Measurements from ENCODE around the gene RSPO3.

Gene RSPO3

DNA sequence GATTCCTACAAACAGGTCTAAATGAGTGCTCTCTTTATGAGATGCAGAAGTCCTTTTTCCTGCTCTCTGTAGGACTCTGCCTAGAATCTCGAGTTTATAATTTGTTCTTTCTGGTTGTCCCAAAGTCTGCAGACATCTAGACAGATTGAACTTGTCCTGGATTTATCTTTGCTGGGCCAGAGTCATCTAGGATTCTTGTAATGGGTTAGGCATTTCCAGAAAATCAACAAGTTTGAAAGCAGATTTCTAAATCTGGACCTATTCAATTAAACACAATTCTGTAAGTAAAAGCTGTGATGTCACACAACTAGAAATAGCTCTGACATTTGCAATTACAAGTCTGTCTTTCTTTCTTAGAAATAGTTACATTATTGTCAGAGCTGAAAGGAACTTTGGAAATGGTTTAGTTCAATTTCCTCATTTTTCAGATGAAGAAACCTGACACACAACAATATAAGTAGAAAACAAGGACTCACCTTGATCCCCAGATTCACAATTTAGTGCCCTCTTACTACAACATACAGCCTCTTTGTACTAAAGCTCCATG is 4.2 kb upstream of the RSPO3 start:
- DNase-seq = no peak

DNA sequence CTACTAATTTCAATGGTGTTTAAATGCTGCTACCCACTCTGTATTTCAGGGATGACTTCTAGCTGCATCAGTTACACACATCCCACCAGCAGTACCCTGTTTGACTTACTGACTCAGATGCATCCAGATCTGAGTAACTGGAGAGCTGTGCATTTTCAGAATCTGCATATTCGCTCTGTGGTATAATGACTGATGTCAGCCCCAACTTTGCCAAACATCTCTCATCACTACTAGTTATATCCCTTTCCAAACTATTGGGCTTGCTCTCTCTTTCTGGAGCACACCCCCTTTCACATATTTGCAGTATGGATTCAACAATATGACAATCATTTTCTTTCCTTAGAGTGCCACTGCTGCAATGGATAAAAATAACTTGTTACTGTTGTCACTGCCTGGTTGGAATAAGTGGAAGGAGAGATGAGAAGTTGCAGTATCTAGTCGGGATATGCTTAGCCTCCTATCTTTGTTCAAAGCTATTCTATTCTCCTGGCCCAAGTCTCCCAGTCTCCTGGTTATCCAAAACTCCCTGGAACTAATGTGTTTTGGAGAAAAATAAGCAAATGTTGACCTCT is 3.3 kb upstream of the RSPO3 start:
- DNase-seq = no peak

DNA sequence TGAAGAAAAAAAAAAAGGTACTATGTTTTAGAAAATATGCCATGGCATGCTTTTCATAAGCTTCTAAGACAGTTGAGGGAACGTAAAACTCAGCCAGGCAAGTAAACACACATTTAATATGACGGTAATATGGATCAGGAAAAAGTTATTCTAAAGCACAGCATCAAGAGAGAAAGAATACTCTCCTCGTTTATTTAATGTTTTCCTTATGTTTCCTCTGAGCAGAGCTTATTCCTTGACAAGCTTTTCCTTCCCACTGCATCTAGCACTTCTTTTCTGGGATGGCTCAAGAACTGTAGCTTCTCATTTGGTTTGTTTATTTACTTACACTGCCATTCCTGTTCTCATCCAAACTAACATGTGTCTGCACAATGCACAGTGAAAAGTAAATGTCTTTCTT is 2.7 kb upstream of the RSPO3 start:
- no peak for DNase-seq

DNA sequence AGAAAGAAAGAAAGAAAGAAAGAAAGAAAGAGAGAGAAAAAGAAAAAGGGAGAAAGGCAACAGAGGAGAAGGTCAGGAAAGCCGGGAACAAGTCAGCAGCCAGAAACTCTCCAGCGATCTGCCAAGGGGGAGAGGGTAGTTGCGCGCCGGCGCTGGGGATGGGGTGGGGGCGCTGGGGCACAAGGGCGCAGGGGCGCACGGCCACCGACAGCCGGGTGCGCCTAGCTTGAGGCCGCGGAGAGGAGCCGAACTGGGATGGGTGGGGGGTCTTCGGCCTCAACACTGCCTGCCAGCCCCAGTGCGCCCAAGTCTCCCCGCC is 533 bp upstream of the RSPO3 start:
- DNase-seq = no peak

DNA sequence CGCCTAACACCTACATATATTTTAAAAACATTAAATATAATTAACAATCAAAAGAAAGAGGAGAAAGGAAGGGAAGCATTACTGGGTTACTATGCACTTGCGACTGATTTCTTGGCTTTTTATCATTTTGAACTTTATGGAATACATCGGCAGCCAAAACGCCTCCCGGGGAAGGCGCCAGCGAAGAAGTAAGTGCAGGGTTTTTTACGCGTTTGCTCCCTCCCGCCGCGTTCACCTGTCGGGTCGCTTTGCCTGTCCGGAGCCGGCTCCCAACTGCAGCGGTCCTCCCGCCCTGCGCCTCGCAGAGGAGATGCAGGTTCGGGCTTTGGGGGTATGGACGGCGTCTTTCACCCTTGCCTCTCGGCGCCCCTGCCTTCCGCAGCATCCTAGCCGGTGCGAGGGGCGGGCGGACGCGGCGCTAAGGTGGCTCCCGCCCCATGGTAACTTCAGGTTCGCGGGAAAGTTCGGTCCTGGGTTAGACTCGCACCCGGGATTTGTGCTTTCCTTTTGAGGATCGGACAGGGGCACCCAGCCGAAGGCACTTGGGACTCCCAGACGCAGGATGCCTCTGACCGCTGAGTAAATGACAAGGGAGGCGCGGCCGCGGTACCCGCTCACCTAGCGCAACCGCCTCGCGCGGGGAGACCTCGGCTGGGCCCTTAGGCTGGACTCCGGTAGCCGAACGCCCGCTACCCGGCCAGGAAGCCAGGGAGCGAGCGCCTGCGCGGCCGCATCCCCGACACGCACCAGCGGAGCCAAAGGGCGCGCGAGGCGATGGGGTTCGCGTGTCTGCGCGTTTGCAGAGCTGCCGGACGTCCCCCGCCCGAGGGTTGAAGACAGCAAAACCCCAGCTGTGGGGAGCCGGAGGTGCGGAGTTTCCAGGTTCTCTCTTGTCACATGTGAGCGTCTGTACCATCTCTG is 891 bp downstream of the RSPO3 start:
- DNase-seq = peak; percentile 29

DNA sequence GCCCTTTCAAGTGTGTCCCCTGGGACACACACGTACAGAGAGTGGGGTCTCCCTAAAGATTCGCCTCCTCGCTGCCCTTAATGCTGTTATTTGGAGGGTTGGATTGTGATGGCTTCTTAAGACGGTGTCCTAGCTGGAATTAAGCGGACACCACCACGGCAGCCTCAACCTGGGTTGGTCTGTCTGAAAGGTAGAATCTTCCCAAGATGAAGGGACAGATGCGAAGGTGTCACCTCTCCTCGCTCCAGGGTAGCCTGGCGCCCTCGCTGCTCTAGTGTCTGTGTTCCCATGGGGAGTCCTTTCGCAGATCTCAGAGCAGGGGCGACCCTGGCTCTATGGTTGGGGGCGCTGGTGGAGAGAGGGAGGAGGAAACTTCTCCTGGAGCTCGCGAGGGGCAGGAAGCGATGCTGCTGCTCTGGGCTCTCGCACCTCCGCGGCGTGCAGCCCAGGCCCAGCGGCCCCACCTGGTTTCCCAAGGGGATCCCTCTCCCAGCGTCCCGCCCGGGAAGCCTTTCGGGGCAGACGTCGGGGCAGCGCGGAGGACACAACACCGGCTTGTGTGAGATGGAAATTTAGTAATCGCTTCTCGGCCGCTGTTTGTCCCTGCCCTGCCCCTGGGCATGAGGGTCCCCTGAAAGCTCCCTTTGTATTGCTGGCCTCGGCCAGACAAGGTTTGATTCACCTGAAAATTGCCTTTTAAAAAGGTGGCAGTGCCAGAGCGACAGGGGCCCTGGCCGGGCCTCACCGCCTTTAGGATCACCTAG is 1.7 kb downstream of the RSPO3 start:
- no peak for DNase-seq

DNA sequence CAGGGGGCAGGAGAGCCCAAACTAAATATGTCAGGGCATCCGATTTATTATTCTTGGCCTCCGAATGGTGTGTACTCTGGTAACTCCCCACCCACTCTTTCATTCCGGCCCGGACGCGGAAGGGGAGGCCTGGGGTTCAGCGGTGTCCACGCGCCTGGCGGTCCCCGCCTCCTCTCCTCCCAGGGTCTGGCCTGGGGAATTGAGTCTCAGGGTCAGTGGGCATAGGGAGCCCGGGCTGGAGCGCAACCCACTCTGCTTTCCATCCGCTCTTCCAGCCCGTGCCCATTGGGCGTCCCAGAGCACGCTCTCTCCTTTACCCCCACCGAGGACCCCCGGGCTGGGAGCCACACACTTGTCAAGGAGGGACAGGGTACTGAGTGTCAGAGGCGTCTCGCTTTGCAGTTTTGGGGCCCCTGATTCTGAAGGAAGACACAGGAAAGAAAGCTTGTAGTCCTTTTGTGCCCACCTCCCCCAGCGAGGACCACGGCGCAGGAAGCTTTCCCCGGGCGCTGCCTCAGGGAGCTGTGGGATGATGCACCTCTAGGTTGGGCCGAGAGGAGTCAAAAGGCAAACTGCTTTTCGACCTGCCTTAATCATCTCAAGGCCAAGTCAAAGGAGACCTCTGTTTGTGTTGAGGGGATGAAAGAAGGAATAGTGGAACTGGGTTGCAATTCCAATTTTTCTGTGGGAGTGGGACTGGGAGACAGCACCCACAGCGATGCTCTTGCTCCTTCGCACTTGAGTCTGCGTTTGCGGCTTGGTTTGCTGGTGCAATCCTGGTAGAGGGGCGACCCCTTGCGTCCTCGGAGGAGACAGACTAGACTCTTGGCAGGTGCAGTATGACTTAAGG is 2.5 kb downstream of the RSPO3 start:
- peak; percentile 70 for DNase-seq

DNA sequence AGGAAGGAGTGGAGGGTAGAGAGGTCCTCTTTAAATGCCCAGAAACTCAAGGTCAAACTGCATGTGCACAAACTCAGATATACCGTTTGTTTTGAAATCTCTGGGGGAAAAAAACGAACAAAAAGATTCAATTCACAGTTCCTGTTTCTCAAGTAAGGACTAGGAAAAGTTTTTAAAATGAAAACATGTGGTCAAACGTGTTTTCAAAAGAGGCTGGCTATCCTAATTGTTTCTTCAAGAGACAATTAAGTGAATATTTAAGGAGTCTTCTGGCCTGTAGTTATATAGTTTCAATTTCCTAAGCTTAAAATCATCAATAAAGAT is 3.1 kb downstream of the RSPO3 start:
- DNase-seq = no peak

DNA sequence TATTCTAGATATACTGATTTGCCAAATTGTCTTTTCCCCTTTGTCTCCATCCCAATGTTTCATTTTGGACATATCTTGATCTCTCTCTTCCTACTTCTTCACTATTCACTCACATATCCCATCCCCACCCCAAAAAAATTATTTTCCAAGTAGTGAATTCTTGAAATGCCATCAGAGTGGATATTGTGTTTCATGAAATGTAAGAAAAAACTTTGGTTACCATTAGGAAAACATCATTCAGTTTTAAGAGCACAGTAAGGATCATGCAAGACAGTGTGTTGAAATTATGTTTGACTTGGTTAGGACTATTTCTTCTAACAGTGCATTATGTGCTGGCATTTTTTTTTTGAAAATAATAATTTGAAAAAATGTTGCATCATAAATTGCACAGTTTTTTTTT is 5.7 kb downstream of the RSPO3 start:
- DNase-seq = no peak

DNA sequence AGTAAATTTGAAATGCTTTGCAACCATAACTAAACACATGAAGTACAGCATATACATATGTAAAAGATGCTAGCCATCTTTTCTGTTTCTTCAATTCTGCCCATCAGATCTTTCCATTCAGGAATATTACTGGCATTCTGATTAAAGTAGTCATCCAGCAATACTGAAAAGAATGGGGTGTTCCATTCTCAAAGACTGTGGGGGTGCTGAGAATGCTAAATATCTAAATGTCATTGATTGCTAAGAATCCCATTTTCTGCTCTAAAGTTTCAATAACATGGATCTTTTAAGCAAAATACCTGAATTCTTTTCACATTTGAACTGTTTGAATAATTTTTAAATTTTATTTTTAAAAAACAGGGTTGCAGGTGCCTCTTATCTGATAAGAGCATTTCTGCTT is 6.2 kb downstream of the RSPO3 start:
- no peak for DNase-seq

DNA sequence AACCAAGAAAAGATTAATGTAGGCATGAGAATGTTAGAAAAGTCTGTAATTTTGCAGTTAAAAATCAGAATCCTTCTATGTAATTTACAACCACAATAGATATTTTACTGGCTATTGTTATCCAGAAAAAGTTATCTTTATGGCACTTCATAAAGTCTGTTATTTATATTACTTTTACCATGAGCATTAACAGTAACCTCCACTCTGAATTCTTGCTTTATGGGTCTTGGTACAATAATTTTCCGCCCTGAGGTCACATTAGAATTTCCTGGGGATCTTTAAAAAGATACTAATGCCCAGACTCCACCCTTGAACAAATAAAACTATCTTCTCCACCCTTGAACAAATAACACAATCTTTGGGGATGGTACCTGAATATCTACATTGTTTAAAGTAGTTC is 9.6 kb downstream of the RSPO3 start:
- DNase-seq = no peak

DNA sequence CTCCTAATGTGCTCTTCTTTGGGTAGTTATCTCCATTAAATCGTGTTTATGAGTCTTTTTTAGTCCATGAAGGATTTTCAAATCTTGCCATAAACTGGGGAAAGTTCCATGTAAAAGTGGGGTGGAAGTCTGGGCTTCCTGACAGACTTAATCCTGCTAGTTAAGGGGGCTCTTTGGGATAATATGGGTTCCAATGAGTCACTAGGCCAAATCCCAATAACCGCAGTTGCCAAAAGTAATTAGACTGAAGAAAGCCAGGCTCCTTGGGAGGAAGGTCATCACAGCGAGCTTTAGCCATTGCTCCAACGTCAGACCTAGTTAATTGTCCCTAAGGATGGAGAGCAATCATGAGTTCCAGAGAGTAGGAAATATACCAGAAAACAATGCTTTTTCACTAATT is 10.8 kb downstream of the RSPO3 start:
- no peak for DNase-seq

DNA sequence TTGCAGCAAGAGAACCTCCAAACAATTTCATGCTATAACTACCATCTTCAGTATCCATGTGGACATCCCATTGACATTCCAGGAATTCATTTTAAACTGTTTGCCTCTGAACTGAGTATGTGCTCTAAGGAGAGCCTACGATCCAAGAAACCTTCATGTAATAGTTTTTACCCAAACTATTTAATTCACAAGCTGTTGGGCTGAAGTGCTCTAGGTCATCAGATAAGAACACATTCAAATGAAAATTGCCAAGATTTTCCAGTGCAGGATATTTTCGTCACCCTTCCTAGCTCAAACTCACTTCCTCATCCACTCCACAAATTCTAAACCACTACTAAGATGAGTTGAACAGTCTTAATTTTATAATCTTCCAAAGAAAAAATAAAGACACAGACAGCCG is 12.8 kb downstream of the RSPO3 start:
- DNase-seq = no peak

DNA sequence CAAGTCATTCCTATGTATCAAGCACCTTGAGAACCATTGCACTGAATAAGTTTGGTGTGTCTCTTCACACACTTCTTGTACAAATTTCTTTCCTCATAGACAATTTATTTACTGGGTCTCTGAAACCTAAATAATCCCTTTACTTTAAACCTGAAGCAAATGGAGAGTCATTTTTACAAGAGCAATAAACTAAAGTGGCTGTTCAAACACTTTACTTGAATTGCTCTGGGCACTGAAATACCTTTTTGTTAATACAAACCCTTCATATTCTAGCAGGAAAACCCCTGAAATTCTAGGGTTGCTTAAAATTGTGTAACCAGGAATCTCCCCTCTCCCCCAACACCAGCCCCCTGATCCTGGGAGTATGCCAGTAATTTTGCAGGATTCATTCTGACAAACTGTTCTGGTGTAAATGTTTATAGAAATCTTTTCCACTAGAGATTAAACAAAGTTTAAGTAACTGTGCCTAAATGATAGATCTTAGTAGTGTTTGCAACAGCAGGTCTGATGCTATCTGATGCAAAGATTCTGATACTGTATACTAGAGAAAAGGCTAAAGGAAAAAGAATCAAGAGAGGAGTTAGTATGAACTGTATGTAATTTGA is 13.4 kb downstream of the RSPO3 start:
- DNase-seq = no peak

DNA sequence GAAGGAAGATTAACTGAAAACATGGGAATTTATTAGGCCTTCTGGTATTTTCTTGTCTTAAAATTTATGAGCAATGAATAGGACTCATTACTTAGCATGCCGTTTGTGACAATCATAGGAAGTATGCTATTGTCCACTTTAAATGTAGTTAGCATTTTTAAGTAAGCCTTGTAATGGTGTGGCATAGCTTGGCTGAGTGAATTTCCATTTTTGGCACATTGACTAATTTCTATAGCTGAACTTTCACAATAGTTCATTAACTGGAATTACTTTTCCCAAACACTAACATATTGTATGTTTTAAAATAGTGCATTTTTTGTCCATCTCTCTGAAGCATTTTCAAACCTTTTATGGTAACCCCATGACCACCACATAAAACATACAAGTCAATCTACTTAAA is 15.7 kb downstream of the RSPO3 start:
- DNase-seq = no peak

DNA sequence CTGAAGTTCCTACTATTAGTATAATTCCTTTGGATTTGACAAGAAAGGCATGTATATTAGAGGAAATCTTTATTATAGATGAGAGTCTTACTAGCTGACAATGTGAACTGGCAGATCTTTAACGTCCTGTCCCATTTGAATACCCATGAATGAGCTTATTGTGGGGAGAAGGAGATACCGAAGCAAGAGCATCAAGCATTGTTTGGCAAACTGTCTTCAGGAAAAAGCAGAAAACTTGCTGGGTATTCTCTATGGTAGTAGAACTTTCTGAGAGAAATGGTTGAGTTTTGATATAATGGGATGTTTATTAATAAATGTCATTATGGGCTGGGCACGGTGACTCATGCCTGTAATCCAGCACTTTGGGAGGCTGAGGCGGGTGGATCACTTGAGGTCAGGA is 18.3 kb downstream of the RSPO3 start:
- DNase-seq = no peak

DNA sequence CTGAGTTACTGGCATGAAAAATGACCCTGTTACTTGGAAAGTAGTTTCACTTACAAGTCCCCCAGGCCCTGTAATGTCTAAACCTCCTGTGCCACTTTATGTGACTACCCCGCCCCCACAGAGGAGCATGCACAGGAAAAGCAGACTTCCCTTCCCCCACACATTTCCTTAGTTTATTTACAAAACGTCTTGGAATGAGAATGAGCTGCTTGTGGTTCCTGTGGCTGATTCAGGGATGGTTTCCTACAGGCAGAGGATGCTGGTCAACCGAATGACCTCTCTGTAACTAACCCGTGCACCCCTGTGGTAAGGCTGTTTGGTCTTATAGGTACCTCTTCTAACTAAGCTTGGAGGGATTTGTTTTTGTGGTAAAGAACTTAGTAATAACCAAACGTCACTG is 28.5 kb downstream of the RSPO3 start:
- peak; percentile 79 for DNase-seq

DNA sequence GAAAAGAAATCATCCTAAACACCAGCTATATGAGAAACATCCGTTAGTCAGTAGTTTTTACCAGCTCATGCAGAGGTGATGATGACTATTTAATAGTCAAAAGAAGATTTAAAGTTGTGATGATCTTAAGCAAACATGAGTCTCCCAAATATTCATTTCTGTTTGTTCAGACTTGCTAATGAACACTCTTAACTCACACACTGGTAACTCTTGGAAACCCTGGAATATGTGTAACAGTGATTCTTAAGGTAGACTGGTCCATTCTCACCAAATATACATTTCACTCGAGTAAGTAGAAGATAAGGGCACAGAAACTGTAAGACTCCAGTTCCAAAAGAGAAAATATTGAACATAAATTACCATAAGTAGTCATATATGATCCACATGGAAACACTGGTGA is 29.1 kb downstream of the RSPO3 start:
- DNase-seq = no peak

DNA sequence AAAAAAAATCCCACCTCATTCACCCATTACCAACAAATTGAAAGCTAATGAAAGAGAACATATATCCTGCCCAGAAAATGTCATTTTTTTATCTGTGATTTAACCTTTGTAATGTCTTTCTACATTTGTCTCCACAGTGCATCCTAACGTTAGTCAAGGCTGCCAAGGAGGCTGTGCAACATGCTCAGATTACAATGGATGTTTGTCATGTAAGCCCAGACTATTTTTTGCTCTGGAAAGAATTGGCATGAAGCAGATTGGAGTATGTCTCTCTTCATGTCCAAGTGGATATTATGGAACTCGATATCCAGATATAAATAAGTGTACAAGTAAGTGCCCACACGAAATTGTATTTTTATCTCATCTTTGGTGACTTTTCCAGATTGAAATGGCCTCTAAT is 30.0 kb downstream of the RSPO3 start:
- no peak for DNase-seq

DNA sequence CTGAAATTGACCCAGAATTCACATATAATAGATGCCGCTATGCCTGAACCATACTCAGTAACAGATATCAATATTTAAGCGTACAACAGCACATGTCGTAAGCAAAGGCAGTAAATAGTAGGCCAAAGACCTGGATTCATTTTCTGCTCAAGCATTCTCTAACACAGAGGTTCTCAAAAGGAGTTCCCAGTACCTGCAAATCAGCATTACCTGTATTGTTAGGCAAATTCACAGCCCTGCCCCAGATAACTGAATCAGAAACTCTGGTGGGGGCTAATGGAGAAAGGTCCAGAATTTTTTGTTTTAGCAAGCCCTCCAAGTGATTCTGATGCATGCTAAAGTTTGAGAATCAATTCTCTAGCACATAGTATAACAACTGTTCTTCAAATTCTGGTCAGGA is 36.0 kb downstream of the RSPO3 start:
- DNase-seq = no peak

DNA sequence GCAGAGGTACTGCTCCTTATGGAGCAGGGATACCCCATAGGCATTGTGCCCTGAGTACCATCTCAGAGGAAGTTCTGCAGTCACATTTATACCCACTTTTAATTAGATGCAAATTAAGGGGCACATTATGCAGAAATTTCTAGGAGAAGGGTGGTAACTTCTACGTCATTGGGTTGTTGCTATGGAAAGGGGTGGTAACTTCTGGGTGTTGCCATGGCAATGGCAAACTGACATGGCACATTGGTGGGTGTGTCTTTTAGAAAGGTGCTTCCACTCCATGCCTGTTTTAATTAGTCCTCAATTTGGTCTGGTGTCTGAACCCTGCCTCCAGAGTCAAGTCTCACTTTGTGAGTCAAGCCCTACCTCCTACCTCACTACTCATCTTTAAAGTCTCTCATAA is 42.0 kb downstream of the RSPO3 start:
- no peak for DNase-seq

DNA sequence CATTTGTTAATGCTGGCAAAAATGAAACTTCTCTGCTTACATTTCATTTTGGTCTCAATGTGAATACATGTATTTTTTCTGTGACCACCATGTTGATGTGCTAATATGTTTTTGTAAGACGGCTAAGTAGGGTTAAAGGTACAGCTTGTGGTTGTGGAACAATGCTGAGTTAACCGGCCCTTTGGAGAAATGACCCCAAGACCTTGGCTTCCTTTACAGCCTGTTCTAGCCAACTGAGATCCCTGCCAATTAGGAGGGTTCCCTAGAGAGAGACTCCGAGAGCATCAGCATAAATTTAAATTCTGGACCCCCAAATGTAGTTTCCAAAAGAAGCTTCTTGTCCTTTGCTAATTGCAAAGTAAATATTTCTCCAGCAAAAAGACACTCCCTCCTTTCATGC is 44.4 kb downstream of the RSPO3 start:
- DNase-seq = no peak

DNA sequence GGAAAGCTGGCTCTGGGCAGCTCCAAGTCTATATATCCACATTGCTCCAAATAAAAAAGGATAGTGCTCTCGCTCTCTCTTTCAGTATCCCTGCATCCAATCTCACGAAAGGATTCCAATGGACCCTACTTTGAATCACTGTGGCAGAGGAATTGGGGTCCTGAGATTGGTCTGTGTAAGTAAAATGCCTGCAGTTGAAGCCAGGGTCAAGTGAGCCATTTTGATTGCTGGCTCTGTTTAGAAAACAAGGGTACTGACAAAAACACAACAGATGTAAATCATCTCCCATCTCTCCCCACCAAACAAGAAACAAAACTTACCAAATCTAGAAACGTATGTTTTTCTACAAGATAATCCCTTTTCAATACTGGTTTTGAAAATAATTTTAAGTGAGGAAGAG is 45.6 kb downstream of the RSPO3 start:
- DNase-seq = no peak

All from kidney glomerular epithelial cell (primary cell).